DND-41 (cell line): ENCODE measurements around the gene KRTAP1-5.

Experiments
- ATAC-seq: fragments of 200-7000 bp; cut with Tn5 transposase; 3 replicates; pipeline ENCODE4 v1.9.1; 2021; ENCODE audit warnings: low read depth; ENCODE audit not compliant: insufficient read depth
- DNase-seq: peaks from one replicate; pipeline ENCODE4 v3.0.0-alpha.2; 2020
- H2AFZ ChIP-seq: 2 replicates; pipeline ENCODE4 v1.6.0; 2012; ENCODE audit warnings: low read depth, low read length
- H3K27ac ChIP-seq: 2 replicates; pipeline ENCODE4 v1.5.1; 2012; ENCODE audit warnings: low read length, inconsistent platforms
- H3K27me3 ChIP-seq: fragments of 200-600 bp; sonication (generic); 2 replicates; pipeline ENCODE4 v1.6.0; 2012; ENCODE audit warnings: low read length, mild to moderate bottlenecking, inconsistent platforms; ENCODE audit not compliant: insufficient read depth, poor library complexity
- H3K36me3 ChIP-seq: 2 replicates; pipeline ENCODE4 v1.5.1; 2012; ENCODE audit warnings: low read length, inconsistent platforms; ENCODE audit not compliant: insufficient read depth
- H3K4me1 ChIP-seq: 2 replicates; pipeline ENCODE4 v1.5.1; 2012; ENCODE audit warnings: mild to moderate bottlenecking, low read length; ENCODE audit not compliant: insufficient read depth
- H3K4me2 ChIP-seq: 2 replicates; pipeline ENCODE4 v1.6.0; 2012; ENCODE audit warnings: mild to moderate bottlenecking, moderate library complexity, low read length, inconsistent platforms; ENCODE audit not compliant: insufficient read depth
- H3K4me3 ChIP-seq, 2 experiments: fragments of 200-600 bp in 1 of 2; shearing (Covaris generic) in 1 of 2; 2 replicates each; pipeline ENCODE4 v1.5.1; 2012 to 2016; ENCODE audit warnings: inconsistent platforms in 2 of 2, low read length in 2 of 2, mild to moderate bottlenecking in 2 of 2, low read depth in 1 of 2, moderate library complexity in 1 of 2
- H3K79me2 ChIP-seq: 2 replicates; pipeline ENCODE4 v1.6.0; 2012; ENCODE audit warnings: low read length, inconsistent platforms; ENCODE audit not compliant: insufficient read depth
- H3K9ac ChIP-seq: 2 replicates; pipeline ENCODE4 v1.6.0; 2012; ENCODE audit warnings: low read depth, mild to moderate bottlenecking, inconsistent platforms, low read length, moderate library complexity
- H3K9me3 ChIP-seq: 2 replicates; pipeline ENCODE4 v1.5.1; 2012; ENCODE audit warnings: low read length, moderate library complexity, mild to moderate bottlenecking, inconsistent platforms; ENCODE audit not compliant: insufficient read depth, severe bottlenecking
- H4K20me1 ChIP-seq: 2 replicates; pipeline ENCODE4 v1.6.0; 2012; ENCODE audit warnings: low read length; ENCODE audit not compliant: insufficient read depth
- EZH2 ChIP-seq: IDR thresholded peaks from 3 replicates; pipeline ENCODE4 v1.6.1; 2012; ENCODE audit warnings: borderline replicate concordance, low read depth, mild to moderate bottlenecking, moderate library complexity, low read length, inconsistent platforms; ENCODE audit not compliant: severe bottlenecking
- TF ChIP-seq, protein P1 (sequence below): IDR thresholded peaks from 2 replicates; pipeline ENCODE4 v1.5.1; 2012; ENCODE audit warnings: borderline replicate concordance, low read length, moderate library complexity, mild to moderate bottlenecking; ENCODE audit not compliant: poor library complexity, severe bottlenecking; ENCODE audit errors: extremely low read depth

Gene KRTAP1-5, protein sequence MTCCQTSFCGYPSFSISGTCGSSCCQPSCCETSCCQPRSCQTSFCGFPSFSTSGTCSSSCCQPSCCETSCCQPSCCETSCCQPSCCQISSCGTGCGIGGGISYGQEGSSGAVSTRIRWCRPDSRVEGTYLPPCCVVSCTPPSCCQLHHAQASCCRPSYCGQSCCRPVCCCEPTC

DNA sequence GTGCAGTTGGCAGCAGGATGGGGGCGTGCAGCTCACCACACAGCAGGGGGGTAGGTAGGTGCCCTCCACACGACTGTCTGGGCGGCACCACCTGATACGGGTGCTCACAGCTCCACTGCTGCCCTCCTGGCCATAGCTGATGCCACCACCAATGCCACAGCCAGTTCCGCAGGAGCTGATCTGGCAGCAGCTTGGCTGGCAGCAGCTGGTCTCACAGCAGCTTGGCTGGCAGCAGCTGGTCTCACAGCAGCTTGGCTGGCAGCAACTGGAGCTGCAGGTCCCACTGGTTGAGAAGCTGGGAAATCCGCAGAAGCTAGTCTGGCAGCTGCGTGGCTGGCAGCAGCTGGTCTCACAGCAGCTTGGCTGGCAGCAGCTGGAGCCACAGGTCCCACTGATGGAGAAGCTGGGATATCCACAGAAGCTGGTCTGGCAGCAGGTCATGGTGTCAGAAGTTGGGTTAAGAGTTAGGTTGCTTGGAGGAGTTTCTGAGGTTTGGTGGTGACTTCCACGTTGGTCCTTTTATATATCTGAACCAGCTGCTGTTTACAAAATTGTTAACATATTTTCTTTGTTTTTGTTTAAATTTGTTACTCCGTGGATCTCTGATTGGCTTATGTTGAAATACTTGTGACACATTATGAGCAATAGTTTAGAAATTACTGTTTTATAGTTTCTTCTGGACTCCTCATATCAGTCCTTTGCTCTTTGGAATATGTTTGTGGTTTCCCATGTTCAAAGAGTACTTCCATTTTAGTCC lies at the start of gene KRTAP1-5:
Gene KRTAP1-5, minus strand, starts transcription at position 494 of the 757 bp plus-strand sequence. Its CDS starts 53 bp downstream, at position 441.
- no peaks in the 10 kb centered on the region for H3K79me2 ChIP-seq
- ATAC-seq (no peak), DNase-seq (no peak)
- H3K27ac ChIP-seq, result no peak within 1 kb of the TSS
- H3K36me3 ChIP-seq, result no peaks in the 10 kb centered on the region
- H3K9ac ChIP-seq, result no peak within 1 kb of the TSS
- no peak within 1 kb of the TSS for H3K4me2 ChIP-seq
- H3K4me3 ChIP-seq, result no peak within 1 kb of the TSS
- H3K4me1 ChIP-seq, result no peaks in the 10 kb centered on the region
- H2AFZ ChIP-seq, result no peak within 1 kb of the TSS
- no peaks in the 10 kb centered on the region for H3K9me3 ChIP-seq
- peaks cover 14% of the 10 kb centered on the region for H3K27me3 ChIP-seq
- TF ChIP-seq EZH2, result no peak
- TF ChIP-seq, protein P1, sequence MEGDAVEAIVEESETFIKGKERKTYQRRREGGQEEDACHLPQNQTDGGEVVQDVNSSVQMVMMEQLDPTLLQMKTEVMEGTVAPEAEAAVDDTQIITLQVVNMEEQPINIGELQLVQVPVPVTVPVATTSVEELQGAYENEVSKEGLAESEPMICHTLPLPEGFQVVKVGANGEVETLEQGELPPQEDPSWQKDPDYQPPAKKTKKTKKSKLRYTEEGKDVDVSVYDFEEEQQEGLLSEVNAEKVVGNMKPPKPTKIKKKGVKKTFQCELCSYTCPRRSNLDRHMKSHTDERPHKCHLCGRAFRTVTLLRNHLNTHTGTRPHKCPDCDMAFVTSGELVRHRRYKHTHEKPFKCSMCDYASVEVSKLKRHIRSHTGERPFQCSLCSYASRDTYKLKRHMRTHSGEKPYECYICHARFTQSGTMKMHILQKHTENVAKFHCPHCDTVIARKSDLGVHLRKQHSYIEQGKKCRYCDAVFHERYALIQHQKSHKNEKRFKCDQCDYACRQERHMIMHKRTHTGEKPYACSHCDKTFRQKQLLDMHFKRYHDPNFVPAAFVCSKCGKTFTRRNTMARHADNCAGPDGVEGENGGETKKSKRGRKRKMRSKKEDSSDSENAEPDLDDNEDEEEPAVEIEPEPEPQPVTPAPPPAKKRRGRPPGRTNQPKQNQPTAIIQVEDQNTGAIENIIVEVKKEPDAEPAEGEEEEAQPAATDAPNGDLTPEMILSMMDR, result no peak
- no peaks in the 10 kb centered on the region for H4K20me1 ChIP-seq

- TF ChIP-seq, protein P1, result no peak
- no peak for TF ChIP-seq EZH2
- no peaks in the 10 kb centered on the region for H3K79me2 ChIP-seq
- H3K4me1 ChIP-seq, result no peaks in the 10 kb centered on the region
- no peaks in the 10 kb centered on the region for H3K36me3 ChIP-seq
- no peaks in the 10 kb centered on the region for H3K9me3 ChIP-seq
- DNase-seq, result no peak
- no peak for ATAC-seq
- H3K9ac ChIP-seq, result no peak overlapping the region
- no peak overlapping the region for H3K4me3 ChIP-seq
- peaks cover 8% of the 10 kb centered on the region for H3K27me3 ChIP-seq
- H3K27ac ChIP-seq, result no peak overlapping the region
- no peak overlapping the region for H2AFZ ChIP-seq
- H4K20me1 ChIP-seq, result no peaks in the 10 kb centered on the region
- no peak overlapping the region for H3K4me2 ChIP-seq
Observed at GRCh38 chr17:41076788-41077187, 49.8 kb upstream of the KRTAP1-5 start.

- no peak for TF ChIP-seq EZH2
- TF ChIP-seq, protein P1, result no peak
- ATAC-seq (no peak), DNase-seq (no peak)
- no peak overlapping the region for H3K27ac ChIP-seq
- no peaks in the 10 kb centered on the region for H3K9me3 ChIP-seq
- no peak overlapping the region for H3K4me3 ChIP-seq
- H3K27me3 ChIP-seq, result peaks cover 9% of the 10 kb centered on the region
- no peaks in the 10 kb centered on the region for H3K4me1 ChIP-seq
- no peak overlapping the region for H2AFZ ChIP-seq
- no peak overlapping the region for H3K9ac ChIP-seq
- no peaks in the 10 kb centered on the region for H3K36me3 ChIP-seq
- no peak overlapping the region for H3K4me2 ChIP-seq
- H4K20me1 ChIP-seq, result no peaks in the 10 kb centered on the region
- H3K79me2 ChIP-seq, result no peaks in the 10 kb centered on the region
Observed at GRCh38 chr17:41073676-41074075, 46.7 kb upstream of the KRTAP1-5 start.
